Lower leg skin (tissue), 3 donors: ENCODE results near the gene CCDC186.

Experiments used
- POLR2A ChIP-seq, 2 donors: fragments of 450-650 bp; IDR thresholded peaks; one replicate each; pipeline ENCODE4 v1.6.1; 2016 to 2017; ENCODE audit warnings: antibody characterized with exemption in 2 of 2, mild to moderate bottlenecking in 1 of 2, moderate library complexity in 1 of 2
- TF ChIP-seq, protein P1 (sequence below), 3 donors: fragments of 450-650 bp; IDR thresholded peaks; one replicate each; pipeline ENCODE4 v1.5.1; 2016; ENCODE audit warnings: antibody characterized with exemption in 3 of 3, mild to moderate bottlenecking in 3 of 3, moderate library complexity in 2 of 3

DNA sequence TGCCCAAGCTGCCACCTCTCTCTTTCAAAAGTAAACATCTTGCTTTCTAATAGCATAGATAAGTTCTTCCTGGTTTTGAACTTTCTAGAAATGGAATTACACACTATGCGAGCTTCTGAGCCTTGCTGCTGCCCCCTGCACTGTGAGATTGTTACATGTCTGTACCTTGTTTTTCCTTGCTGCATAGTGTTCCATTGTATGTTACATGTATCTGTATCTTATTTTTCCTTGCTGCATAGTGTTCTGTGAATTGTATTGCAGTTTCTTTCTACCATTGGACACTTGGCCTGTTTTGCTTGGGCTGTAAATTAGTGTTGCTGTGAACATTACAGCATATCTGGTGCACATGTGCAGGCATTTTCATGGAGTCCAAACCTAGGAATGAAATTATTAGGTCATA lies 41.0 kb upstream of the CCDC186 start:
- TF ChIP-seq, protein P1, sequence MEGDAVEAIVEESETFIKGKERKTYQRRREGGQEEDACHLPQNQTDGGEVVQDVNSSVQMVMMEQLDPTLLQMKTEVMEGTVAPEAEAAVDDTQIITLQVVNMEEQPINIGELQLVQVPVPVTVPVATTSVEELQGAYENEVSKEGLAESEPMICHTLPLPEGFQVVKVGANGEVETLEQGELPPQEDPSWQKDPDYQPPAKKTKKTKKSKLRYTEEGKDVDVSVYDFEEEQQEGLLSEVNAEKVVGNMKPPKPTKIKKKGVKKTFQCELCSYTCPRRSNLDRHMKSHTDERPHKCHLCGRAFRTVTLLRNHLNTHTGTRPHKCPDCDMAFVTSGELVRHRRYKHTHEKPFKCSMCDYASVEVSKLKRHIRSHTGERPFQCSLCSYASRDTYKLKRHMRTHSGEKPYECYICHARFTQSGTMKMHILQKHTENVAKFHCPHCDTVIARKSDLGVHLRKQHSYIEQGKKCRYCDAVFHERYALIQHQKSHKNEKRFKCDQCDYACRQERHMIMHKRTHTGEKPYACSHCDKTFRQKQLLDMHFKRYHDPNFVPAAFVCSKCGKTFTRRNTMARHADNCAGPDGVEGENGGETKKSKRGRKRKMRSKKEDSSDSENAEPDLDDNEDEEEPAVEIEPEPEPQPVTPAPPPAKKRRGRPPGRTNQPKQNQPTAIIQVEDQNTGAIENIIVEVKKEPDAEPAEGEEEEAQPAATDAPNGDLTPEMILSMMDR (IDR thresholded peaks at IDR 0.05): no peak
- TF ChIP-seq POLR2A (IDR thresholded peaks at IDR 0.05): no peak
